OCI-LY1 (cell line): ENCODE data around the gene PHLPP1.

ENCODE experiments used
- CTCF ChIP-seq: fragments of 200-600 bp; sonication (generic), shearing (Covaris generic); IDR thresholded peaks from 2 replicates; pipeline ENCODE4 v1.5.1; 2017; ENCODE audit warnings: mild to moderate bottlenecking, antibody characterized with exemption, low read length, moderate library complexity, mixed read lengths
- EZH2 ChIP-seq: fragments of 200-600 bp; sonication (generic), shearing (Covaris generic); IDR thresholded peaks from 2 replicates; pipeline ENCODE4 v1.8.0; 2017; ENCODE audit warnings: borderline replicate concordance, mixed run types, mild to moderate bottlenecking, antibody characterized with exemption, low read length, moderate library complexity, mixed read lengths

- TF ChIP-seq EZH2 (no peak), CTCF (no peak)
These were observed 131.0 kb downstream of the PHLPP1 start for GRCh38 chr18:62846313-62846712.
